Mammary epithelial cell (primary cell): Measurements from ENCODE around the gene NCBP2L.

Experiments used
- EZH2 ChIP-seq: IDR thresholded peaks from 2 replicates; pipeline ENCODE4 v1.6.1; 2012; ENCODE audit warnings: low read length, inconsistent platforms, borderline replicate concordance
- TF ChIP-seq, protein P1 (sequence below), 2 donors: IDR thresholded peaks in 1 of 2; conservative IDR thresholded peaks in 1 of 2; 2 replicates each; pipeline ENCODE4 v1.5.1; 2011 to 2012; ENCODE audit warnings: inconsistent platforms in 2 of 2, low read length in 2 of 2, mild to moderate bottlenecking in 2 of 2, control low read depth in 1 of 2, low read depth in 1 of 2; ENCODE audit not compliant: insufficient read depth in 1 of 2; ENCODE audit errors: extremely low read depth in 1 of 2

DNA sequence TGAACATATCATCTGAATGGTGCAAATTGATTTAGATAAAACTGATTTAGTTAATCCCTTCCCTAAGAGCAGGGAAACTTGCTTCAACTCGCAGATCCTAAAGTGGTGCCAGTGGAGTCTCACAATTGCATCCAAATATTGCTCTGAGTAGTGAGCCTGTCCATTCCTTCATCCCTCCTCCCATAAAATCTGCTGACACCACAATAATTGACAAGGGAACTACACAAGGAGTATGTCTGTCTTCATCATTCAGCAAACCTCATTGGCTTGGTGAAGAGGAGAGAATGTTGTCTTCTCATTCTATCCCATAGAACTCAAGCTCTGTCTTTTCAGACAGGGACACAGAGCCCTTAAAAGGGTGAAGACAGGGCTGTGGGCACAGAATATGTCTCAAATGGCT lies 52.3 kb downstream of the NCBP2L start:
- TF ChIP-seq, protein P1, sequence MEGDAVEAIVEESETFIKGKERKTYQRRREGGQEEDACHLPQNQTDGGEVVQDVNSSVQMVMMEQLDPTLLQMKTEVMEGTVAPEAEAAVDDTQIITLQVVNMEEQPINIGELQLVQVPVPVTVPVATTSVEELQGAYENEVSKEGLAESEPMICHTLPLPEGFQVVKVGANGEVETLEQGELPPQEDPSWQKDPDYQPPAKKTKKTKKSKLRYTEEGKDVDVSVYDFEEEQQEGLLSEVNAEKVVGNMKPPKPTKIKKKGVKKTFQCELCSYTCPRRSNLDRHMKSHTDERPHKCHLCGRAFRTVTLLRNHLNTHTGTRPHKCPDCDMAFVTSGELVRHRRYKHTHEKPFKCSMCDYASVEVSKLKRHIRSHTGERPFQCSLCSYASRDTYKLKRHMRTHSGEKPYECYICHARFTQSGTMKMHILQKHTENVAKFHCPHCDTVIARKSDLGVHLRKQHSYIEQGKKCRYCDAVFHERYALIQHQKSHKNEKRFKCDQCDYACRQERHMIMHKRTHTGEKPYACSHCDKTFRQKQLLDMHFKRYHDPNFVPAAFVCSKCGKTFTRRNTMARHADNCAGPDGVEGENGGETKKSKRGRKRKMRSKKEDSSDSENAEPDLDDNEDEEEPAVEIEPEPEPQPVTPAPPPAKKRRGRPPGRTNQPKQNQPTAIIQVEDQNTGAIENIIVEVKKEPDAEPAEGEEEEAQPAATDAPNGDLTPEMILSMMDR (conservative IDR thresholded peaks at IDR 0.05 in 1 of 2, IDR thresholded peaks at IDR 0.05 in 1 of 2; ENCODE audit: extremely low read depth in 1 of 2, insufficient read depth in 1 of 2, low read depth in 1 of 2, low read length in 2 of 2), result no peak
- TF ChIP-seq EZH2, result no peak
